PC-9 (cell line): ENCODE measurements around the gene SMAGP. TPM values are rescaled to one million over a fixed set of nuclear protein-coding genes. Genes with fewer than 3 reads are reported as not detected.
"Not testable (repeated sequence)": the region's sequence is repeated elsewhere in the genome, so short reads cannot be mapped to it uniquely, and the experiment has no call there.

ENCODE experiments used
- BruUV-seq: library from RNA; stranded (reverse); fragments of 400-500 nt; replicated peaks from 2 replicates; lab custom pipeline; 2021; lab: Mats Ljungman, UMichigan
- CTCF ChIA-PET: fragments of 300-600 bp; sonication (Branson Sonifier 250); formaldehyde crosslinking; loops from one replicate; lab custom pipeline; 2022; ENCODE audit warnings: antibody characterized with exemption; lab: Charles Lee
- POLR2A ChIA-PET: fragments of 300-600 bp; sonication (Branson Sonifier 250); formaldehyde crosslinking; loops from one replicate; lab custom pipeline; 2022; ENCODE audit warnings: antibody characterized with exemption; ENCODE audit not compliant: unreplicated experiment; lab: Charles Lee
- DNase-seq, 2 experiments: peaks; one replicate each; pipeline versions ENCODE4 v3.0.0 to v3.0.0-alpha.2; 2015 to 2022; ENCODE audit warnings: mixed read lengths in 1 of 2
- H2AFZ ChIP-seq: fragments of 200-600 bp; sonication (generic); 2 replicates; pipeline ENCODE4 v1.8.1; 2017; ENCODE audit warnings: antibody characterized with exemption
- H3F3A ChIP-seq: fragments of 200-600 bp; sonication (generic); 2 replicates; pipeline ENCODE4 v1.8.1; 2017; ENCODE audit warnings: antibody characterized with exemption, mild to moderate bottlenecking, low read depth; ENCODE audit not compliant: insufficient read depth
- H3K27ac ChIP-seq: fragments of 200-600 bp; sonication (generic); 2 replicates; pipeline ENCODE4 v1.6.1; 2016; ENCODE audit warnings: mixed run types
- H3K27me3 ChIP-seq: fragments of 200-600 bp; sonication (generic); 2 replicates; pipeline ENCODE4 v1.6.1; 2016; ENCODE audit warnings: low read depth, mixed run types; ENCODE audit not compliant: insufficient read depth
- H3K36me3 ChIP-seq: fragments of 200-600 bp; sonication (generic); 2 replicates; pipeline ENCODE4 v1.6.1; 2016; ENCODE audit warnings: low read depth, mixed run types
- H3K4me1 ChIP-seq: fragments of 200-600 bp; sonication (generic); replicated peaks from 2 replicates; pipeline ENCODE4 v1.6.1; 2016; ENCODE audit warnings: mixed run types; ENCODE audit not compliant: insufficient read depth
- H3K4me2 ChIP-seq: fragments of 200-600 bp; sonication (generic); 2 replicates; pipeline ENCODE4 v1.6.1; 2017; ENCODE audit warnings: mixed run types
- H3K4me3 ChIP-seq: fragments of 200-600 bp; sonication (generic); 2 replicates; pipeline ENCODE4 v1.6.1; 2016; ENCODE audit warnings: mixed run types
- H3K79me2 ChIP-seq: fragments of 200-600 bp; sonication (generic); 2 replicates; pipeline ENCODE4 v1.6.1; 2017; ENCODE audit warnings: low read depth, mixed run types
- H3K9me2 ChIP-seq: fragments of 200-600 bp; sonication (generic); 2 replicates; pipeline ENCODE4 v1.8.1; 2017; ENCODE audit warnings: mild to moderate bottlenecking; ENCODE audit not compliant: insufficient read depth
- H3K9me3 ChIP-seq: fragments of 200-600 bp; sonication (generic); 2 replicates; pipeline ENCODE4 v1.8.1; 2016; ENCODE audit warnings: low read depth; ENCODE audit not compliant: insufficient read depth
- H4K20me1 ChIP-seq: fragments of 200-600 bp; sonication (generic); 2 replicates; pipeline ENCODE4 v1.8.1; 2017; ENCODE audit not compliant: insufficient read depth
- CTCF ChIP-seq: fragments of 200-600 bp; sonication (generic); conservative IDR thresholded peaks from 2 replicates; pipeline ENCODE4 v1.6.1; 2017; ENCODE audit warnings: mixed run types, antibody characterized with exemption, mild to moderate bottlenecking, moderate library complexity
- EZH2 ChIP-seq: fragments of 200-600 bp; sonication (generic); IDR thresholded peaks from 2 replicates; pipeline ENCODE4 v1.8.0; 2017; ENCODE audit warnings: antibody characterized with exemption, low read depth
- intact Hi-C: fragments of 100-400 bp; cut with micrococcal nuclease; formaldehyde crosslinking; loops from one replicate; pipeline ENCODE4 v1.10.0; 2022; ENCODE audit not compliant: unreplicated experiment
- total RNA-seq: library from RNA; stranded (reverse); gene quantifications from 2 replicates; pipeline ENCODE4 v1.2.3, GENCODE V29; 2021

Gene SMAGP
- total RNA-seq, 1 experiment from 2014 or later = 36.3 TPM

DNA sequence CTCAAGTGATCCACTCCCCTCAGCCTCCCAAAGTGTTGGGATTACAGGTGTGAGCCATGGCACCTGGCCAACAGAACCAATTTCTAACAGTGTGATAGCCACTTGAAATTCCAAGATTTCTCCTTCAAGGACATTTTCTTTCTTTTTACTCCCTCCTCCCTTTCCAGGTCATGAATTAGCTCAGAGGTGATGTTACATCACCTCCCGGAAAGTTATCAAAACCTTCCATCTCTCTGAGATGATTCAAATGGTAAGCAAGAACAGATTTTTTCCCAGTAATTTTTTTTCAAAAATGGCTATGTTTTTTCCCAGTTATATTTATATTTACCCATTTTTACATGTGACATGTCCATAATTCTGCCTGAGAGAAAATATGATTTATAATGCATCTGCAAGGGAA lies 15.6 kb upstream of the SMAGP start:
- Histone ChIP-seq H3K36me3 (no peaks in the 10 kb centered on the region), H3K27ac (peak overlapping the region; percentile 51), H3F3A (peaks cover 16% of the 10 kb centered on the region), H3K79me2 (no peaks in the 10 kb centered on the region), H4K20me1 (no peaks in the 10 kb centered on the region), H3K4me1 (peaks cover 41% of the 10 kb centered on the region), H3K4me2 (peak overlapping the region; percentile 38), H3K4me3 (no peak overlapping the region), H3K9me2 (no peaks in the 10 kb centered on the region), H2AFZ (no peak overlapping the region), H3K9me3 (no peaks in the 10 kb centered on the region), H3K27me3 (no peaks in the 10 kb centered on the region)
- no peak for DNase-seq
- no peak for TF ChIP-seq CTCF
- no peak for TF ChIP-seq EZH2
- no TSS peak for BruUV-seq
- CTCF ChIA-PET = interaction anchor here (0.7 kb wide), 1 partner anchor 55 kb away, joined by 4 read pairs; no protein-coding TSS in a partner anchor
- intact Hi-C loops = no loop called here
- POLR2A ChIA-PET = no interaction called here

DNA sequence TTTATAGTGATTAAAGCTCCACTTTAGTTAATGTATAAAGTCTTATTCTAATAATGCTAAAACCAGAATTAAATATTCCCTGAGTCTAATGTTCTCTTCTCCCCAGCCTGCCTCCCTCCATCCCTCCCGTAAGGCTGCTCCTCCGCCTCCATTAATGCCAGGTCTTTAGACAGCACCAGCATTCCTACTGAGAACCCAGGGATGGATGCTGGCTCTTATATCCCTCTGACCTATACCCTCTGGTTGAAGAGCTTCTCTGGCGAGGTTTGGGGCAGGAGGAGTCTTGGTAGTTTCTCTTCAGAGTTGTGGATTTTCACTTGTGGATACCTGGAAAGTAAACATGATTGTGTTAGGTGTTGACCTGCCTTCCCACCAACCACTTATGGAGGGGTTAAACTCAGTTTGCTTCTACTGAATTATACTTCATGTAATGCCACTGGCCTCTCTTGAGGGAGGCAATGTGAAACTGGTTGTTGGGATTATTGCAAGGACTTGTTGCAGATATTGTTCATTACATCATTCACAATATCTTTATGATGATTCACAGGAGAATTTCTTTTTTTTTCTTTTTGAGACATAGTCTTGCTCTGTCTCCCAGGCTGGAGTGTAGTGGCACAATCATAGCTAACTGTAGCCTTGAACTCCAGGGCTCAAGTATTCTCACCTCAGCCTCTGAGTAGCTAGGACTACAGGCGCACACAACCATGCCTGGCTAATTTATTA lies 11.1 kb upstream of the SMAGP start:
- ChIA-PET POLR2A (no interaction called here), CTCF (no interaction called here)
- Histone ChIP-seq H3K4me1 (peaks cover 46% of the 10 kb centered on the region), H4K20me1 (no peaks in the 10 kb centered on the region), H2AFZ (peak overlapping the region; percentile 8; the same call in 1 of the 2 replicates), H3K27me3 (no peaks in the 10 kb centered on the region), H3F3A (peaks cover 24% of the 10 kb centered on the region), H3K79me2 (no peaks in the 10 kb centered on the region), H3K9me3 (no peaks in the 10 kb centered on the region), H3K36me3 (no peaks in the 10 kb centered on the region), H3K4me3 (no peak overlapping the region), H3K4me2 (peak overlapping the region; percentile 49), H3K9me2 (no peaks in the 10 kb centered on the region), H3K27ac (peak overlapping the region; percentile 83)
- TF ChIP-seq EZH2 = no peak
- peak in 1 of 2 experiments; percentile 80 for DNase-seq
- BruUV-seq = no TSS peak
- intact Hi-C loops = no loop called here

GRCh38 chr12:51275088-51275487 lies 4.9 kb upstream of the SMAGP start:
- H3K27me3 ChIP-seq = no peaks in the 10 kb centered on the region
- no peaks in the 10 kb centered on the region for H4K20me1 ChIP-seq
- intact Hi-C loops = no loop called here
- H3K27ac ChIP-seq = no peak overlapping the region
- H3K4me3 ChIP-seq = no peak overlapping the region
- H3F3A ChIP-seq = peaks cover 20% of the 10 kb centered on the region
- H3K4me2 ChIP-seq = no peak overlapping the region
- peaks cover 21% of the 10 kb centered on the region for H3K4me1 ChIP-seq
- ChIA-PET POLR2A (no interaction called here), CTCF (no interaction called here)
- H3K9me2 ChIP-seq = no peaks in the 10 kb centered on the region
- no TSS peak for BruUV-seq
- no peaks in the 10 kb centered on the region for H3K36me3 ChIP-seq
- 0 out of 2 replicates have a peak, but pooled peaks cover 3% of the 10 kb centered on the region for H3K79me2 ChIP-seq
- TF ChIP-seq EZH2 = no peak
- TF ChIP-seq CTCF = no peak
- no peak overlapping the region for H2AFZ ChIP-seq
- H3K9me3 ChIP-seq = no peaks in the 10 kb centered on the region
- DNase-seq = no peak

- Histone ChIP-seq H3F3A (peaks cover 31% of the 10 kb centered on the region), H3K4me1 (peaks cover 31% of the 10 kb centered on the region), H3K79me2 (peaks cover 21% of the 10 kb centered on the region)
- H2AFZ ChIP-seq, H3K27me3 ChIP-seq, H3K4me2 ChIP-seq, H3K9me3 ChIP-seq, CTCF ChIA-PET, H4K20me1 ChIP-seq, H3K27ac ChIP-seq, H3K36me3 ChIP-seq, H3K9me2 ChIP-seq, BruUV-seq, DNase-seq, H3K4me3 ChIP-seq: not testable (repeated sequence)
- intact Hi-C loops = loop anchor here (5.0 kb wide), 1 partner anchor 54 kb away; no protein-coding TSS in a partner anchor
- POLR2A ChIA-PET = interaction anchor here (0.7 kb wide), 1 partner anchor 64 kb away, joined by 4 read pairs; no protein-coding TSS in a partner anchor
Measured at GRCh38 chr12:51272810-51273209, 2.6 kb upstream of the SMAGP start.
